Neural progenitor cell (in vitro differentiated cells): ENCODE results near the gene LYZL4. TPM values are rescaled to one million over a fixed set of nuclear protein-coding genes. Genes with fewer than 3 reads are reported as not detected.

Experiments used
- DNase-seq: peaks from one replicate; pipeline ENCODE4 v3.0.0-alpha.2; 2016; ENCODE audit warnings: low spot score
- H2AFZ ChIP-seq: fragments of 200-600 bp; sonication (generic); replicated peaks from 2 replicates; pipeline ENCODE4 v1.6.1; 2016; ENCODE audit warnings: antibody characterized with exemption
- H3F3A ChIP-seq: fragments of 200-600 bp; sonication (generic); 2 replicates; pipeline ENCODE4 v1.6.1; 2016; ENCODE audit warnings: antibody characterized with exemption, low read depth
- H3K27ac ChIP-seq: fragments of 200-600 bp; sonication (generic); 2 replicates; pipeline ENCODE4 v1.5.1; 2016; ENCODE audit warnings: mild to moderate bottlenecking
- H3K27me3 ChIP-seq: fragments of 200-600 bp; sonication (generic); 2 replicates; pipeline ENCODE4 v1.6.1; 2016; ENCODE audit warnings: mild to moderate bottlenecking, moderate library complexity
- H3K36me3 ChIP-seq: fragments of 200-600 bp; sonication (generic); 2 replicates; pipeline ENCODE4 v1.5.1; 2016
- H3K4me1 ChIP-seq: fragments of 200-600 bp; sonication (generic); 2 replicates; pipeline ENCODE4 v1.6.1; 2016; ENCODE audit warnings: mixed run types
- H3K4me2 ChIP-seq: fragments of 200-600 bp; sonication (generic); 2 replicates; pipeline ENCODE4 v1.6.1; 2016
- H3K4me3 ChIP-seq: fragments of 200-600 bp; sonication (generic); 2 replicates; pipeline ENCODE4 v1.5.1; 2016
- H3K79me2 ChIP-seq: fragments of 200-600 bp; sonication (generic); 2 replicates; pipeline ENCODE4 v1.6.1; 2016; ENCODE audit warnings: low read depth
- H3K9ac ChIP-seq: fragments of 200-600 bp; sonication (generic); 2 replicates; pipeline ENCODE4 v1.6.1; 2016
- H3K9me3 ChIP-seq: fragments of 200-600 bp; sonication (generic); 2 replicates; pipeline ENCODE4 v1.5.1; 2016; ENCODE audit warnings: low read depth
- H4K20me1 ChIP-seq: fragments of 200-600 bp; sonication (generic); 2 replicates; pipeline ENCODE4 v1.6.1; 2016; ENCODE audit warnings: low read depth
- H3K27ac Mint-ChIP-seq: 3 replicates; pipeline ENCODE4 v1.8.0; 2021; ENCODE audit warnings: mixed read lengths
- H3K27me3 Mint-ChIP-seq: 2 replicates; pipeline ENCODE4 v1.8.0; 2022; ENCODE audit warnings: low read depth, mild to moderate bottlenecking, inconsistent platforms, moderate library complexity, mixed read lengths; ENCODE audit not compliant: insufficient read depth
- H3K36me3 Mint-ChIP-seq: 3 replicates; pipeline ENCODE4 v1.8.0; 2021; ENCODE audit warnings: mixed read lengths
- H3K4me1 Mint-ChIP-seq: 3 replicates; pipeline ENCODE4 v1.8.0; 2021; ENCODE audit warnings: mixed read lengths
- H3K4me3 Mint-ChIP-seq: 3 replicates; pipeline ENCODE4 v1.8.0; 2021; ENCODE audit warnings: mild to moderate bottlenecking, moderate library complexity, mixed read lengths
- H3K9me3 Mint-ChIP-seq: 3 replicates; pipeline ENCODE4 v1.8.0; 2020; ENCODE audit warnings: mixed read lengths
- EZH2 ChIP-seq: fragments of 200-600 bp; sonication (generic); IDR thresholded peaks from 2 replicates; pipeline ENCODE4 v1.6.1; 2017; ENCODE audit warnings: antibody characterized with exemption, mild to moderate bottlenecking, moderate library complexity
- EZH2phosphoT487 ChIP-seq: fragments of 200-600 bp; sonication (generic); IDR thresholded peaks from 2 replicates; pipeline ENCODE4 v1.6.1; 2017; ENCODE audit warnings: antibody characterized with exemption
- total RNA-seq: library from RNA; depleted of rRNA; stranded (reverse); fragments of >200 nt; gene quantifications from 2 replicates; pipeline ENCODE4 v1.2.3, GENCODE V29; 2015; ENCODE audit warnings: low replicate concordance
- TF ChIP-seq, protein P1 (sequence below): fragments of 200-600 bp; sonication (generic); IDR thresholded peaks from 2 replicates; pipeline ENCODE4 v1.5.1; 2017; ENCODE audit warnings: antibody characterized with exemption, mild to moderate bottlenecking

The LYZL4 gene
- total RNA-seq, 1 donor from 2014 or later = not detected

DNA sequence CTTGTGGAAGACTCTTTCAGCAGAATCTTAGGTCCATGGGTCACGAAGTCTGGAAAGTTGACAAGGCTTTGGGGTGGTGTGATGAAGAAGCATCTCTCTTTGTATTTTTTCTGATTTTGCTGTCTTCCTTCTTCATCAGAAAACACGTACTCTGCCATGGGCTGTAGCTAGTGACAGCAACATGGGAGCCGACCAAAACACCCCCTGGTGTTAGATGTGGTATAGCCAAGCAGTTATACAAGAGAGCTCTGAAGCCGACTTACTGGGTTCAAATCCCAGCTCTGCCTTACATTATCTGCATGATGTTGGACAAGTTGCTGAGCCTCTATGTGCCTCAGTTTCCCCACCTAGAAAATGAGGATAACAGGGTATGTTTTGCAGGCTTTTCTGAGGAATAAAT is 32.9 kb upstream of the LYZL4 start:
- Histone ChIP-seq H3K79me2 (no peaks in the 10 kb centered on the region), H3K36me3 (no peaks in the 10 kb centered on the region), H3K9me3 (no peaks in the 10 kb centered on the region), H3K9ac (no peak overlapping the region), H3F3A (no peaks in the 10 kb centered on the region), H3K4me3 (no peak overlapping the region), H3K27me3 (no peaks in the 10 kb centered on the region), H3K4me1 (peaks cover 19% of the 10 kb centered on the region), H3K4me2 (no peak overlapping the region), H2AFZ (no peak overlapping the region), H4K20me1 (no peaks in the 10 kb centered on the region), H3K27ac (no peak overlapping the region)
- H3K27ac Mint-ChIP-seq = no peak overlapping the region
- H3K27me3 Mint-ChIP-seq = peaks cover 6% of the 10 kb centered on the region
- H3K36me3 Mint-ChIP-seq = no peaks in the 10 kb centered on the region
- H3K9me3 Mint-ChIP-seq = no peaks in the 10 kb centered on the region
- DNase-seq = peak; percentile 20
- no peak overlapping the region for H3K4me3 Mint-ChIP-seq
- peaks cover 9% of the 10 kb centered on the region for H3K4me1 Mint-ChIP-seq
- TF ChIP-seq EZH2phosphoT487 (no peak), EZH2 (no peak)
- TF ChIP-seq, protein P1, sequence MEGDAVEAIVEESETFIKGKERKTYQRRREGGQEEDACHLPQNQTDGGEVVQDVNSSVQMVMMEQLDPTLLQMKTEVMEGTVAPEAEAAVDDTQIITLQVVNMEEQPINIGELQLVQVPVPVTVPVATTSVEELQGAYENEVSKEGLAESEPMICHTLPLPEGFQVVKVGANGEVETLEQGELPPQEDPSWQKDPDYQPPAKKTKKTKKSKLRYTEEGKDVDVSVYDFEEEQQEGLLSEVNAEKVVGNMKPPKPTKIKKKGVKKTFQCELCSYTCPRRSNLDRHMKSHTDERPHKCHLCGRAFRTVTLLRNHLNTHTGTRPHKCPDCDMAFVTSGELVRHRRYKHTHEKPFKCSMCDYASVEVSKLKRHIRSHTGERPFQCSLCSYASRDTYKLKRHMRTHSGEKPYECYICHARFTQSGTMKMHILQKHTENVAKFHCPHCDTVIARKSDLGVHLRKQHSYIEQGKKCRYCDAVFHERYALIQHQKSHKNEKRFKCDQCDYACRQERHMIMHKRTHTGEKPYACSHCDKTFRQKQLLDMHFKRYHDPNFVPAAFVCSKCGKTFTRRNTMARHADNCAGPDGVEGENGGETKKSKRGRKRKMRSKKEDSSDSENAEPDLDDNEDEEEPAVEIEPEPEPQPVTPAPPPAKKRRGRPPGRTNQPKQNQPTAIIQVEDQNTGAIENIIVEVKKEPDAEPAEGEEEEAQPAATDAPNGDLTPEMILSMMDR = no peak

DNA sequence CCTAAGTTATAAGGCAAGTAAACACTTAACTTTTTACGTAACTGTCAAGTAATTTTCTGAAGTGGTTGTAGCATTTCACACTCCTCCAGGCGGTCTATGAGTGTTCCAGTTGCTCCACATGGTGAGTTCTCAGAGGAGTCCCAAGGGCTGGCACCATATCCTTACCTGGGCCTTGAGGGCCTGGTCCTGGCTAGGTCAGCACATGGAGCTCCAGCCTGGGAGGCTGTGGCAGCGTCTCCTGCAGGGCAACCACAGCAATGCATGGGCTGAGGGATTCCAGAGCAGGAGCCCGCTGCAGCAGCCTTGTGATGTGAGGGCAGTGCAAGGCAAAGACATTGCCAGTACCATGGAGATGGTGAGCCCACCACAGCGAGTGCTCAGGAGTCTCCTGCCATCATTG is 32.2 kb upstream of the LYZL4 start:
- Mint-ChIP-seq H3K4me3 (no peak overlapping the region), H3K27me3 (peaks cover 4% of the 10 kb centered on the region), H3K4me1 (peaks cover 9% of the 10 kb centered on the region), H3K9me3 (no peaks in the 10 kb centered on the region), H3K27ac (no peak overlapping the region), H3K36me3 (no peaks in the 10 kb centered on the region)
- H3F3A ChIP-seq = no peaks in the 10 kb centered on the region
- H3K27me3 ChIP-seq = no peaks in the 10 kb centered on the region
- H3K36me3 ChIP-seq = no peaks in the 10 kb centered on the region
- H3K79me2 ChIP-seq = no peaks in the 10 kb centered on the region
- peak; percentile 9 for DNase-seq
- no peak overlapping the region for H3K9ac ChIP-seq
- TF ChIP-seq, protein P1 = peak; percentile 24
- no peak for TF ChIP-seq EZH2phosphoT487
- H3K4me2 ChIP-seq = no peak overlapping the region
- H4K20me1 ChIP-seq = no peaks in the 10 kb centered on the region
- H3K27ac ChIP-seq = no peak overlapping the region
- H3K4me1 ChIP-seq = peaks cover 19% of the 10 kb centered on the region
- no peak overlapping the region for H3K4me3 ChIP-seq
- no peaks in the 10 kb centered on the region for H3K9me3 ChIP-seq
- no peak overlapping the region for H2AFZ ChIP-seq

DNA sequence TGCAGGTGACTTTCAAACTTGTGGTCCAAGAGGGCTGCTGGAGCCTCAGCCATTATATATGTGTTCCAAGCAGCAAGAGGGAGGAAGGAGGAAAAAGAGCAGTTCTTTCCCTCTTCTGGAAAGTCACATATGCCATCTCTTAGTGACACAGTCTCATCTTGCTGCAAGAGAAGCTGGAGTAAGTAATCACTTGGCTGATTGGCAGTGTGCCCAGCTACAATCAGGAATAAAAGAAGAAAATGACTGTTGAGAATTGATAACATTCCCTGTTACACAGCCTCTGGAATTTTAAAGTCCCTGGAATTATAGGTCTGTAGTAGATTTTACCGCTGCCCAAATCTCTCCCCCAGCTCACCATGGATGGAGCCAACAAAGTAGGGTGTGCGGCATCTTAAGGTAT is 31.4 kb upstream of the LYZL4 start:
- H3K27ac ChIP-seq = no peak overlapping the region
- no peaks in the 10 kb centered on the region for H3K9me3 ChIP-seq
- H3K27me3 Mint-ChIP-seq = peaks cover 4% of the 10 kb centered on the region
- no peaks in the 10 kb centered on the region for H3K9me3 Mint-ChIP-seq
- H3K79me2 ChIP-seq = no peaks in the 10 kb centered on the region
- H3K9ac ChIP-seq = no peak overlapping the region
- DNase-seq = no peak
- H3K4me3 Mint-ChIP-seq = no peak overlapping the region
- H3K27me3 ChIP-seq = no peaks in the 10 kb centered on the region
- H3F3A ChIP-seq = no peaks in the 10 kb centered on the region
- TF ChIP-seq EZH2 (no peak), EZH2phosphoT487 (no peak)
- TF ChIP-seq, protein P1 = no peak
- no peaks in the 10 kb centered on the region for H4K20me1 ChIP-seq
- no peak overlapping the region for H3K4me2 ChIP-seq
- H3K4me1 ChIP-seq = peaks cover 19% of the 10 kb centered on the region
- no peak overlapping the region for H3K27ac Mint-ChIP-seq
- no peaks in the 10 kb centered on the region for H3K36me3 Mint-ChIP-seq
- H3K4me1 Mint-ChIP-seq = peaks cover 9% of the 10 kb centered on the region
- H3K4me3 ChIP-seq = no peak overlapping the region
- H2AFZ ChIP-seq = no peak overlapping the region
- H3K36me3 ChIP-seq = no peaks in the 10 kb centered on the region

GRCh38 chr3:42440924-42441323 is 30.5 kb upstream of the LYZL4 start:
- H3K27me3 Mint-ChIP-seq = peaks cover 4% of the 10 kb centered on the region
- Histone ChIP-seq H3K9ac (no peak overlapping the region), H3K27ac (no peak overlapping the region), H3K79me2 (no peaks in the 10 kb centered on the region), H3K4me2 (peak overlapping the region; percentile 13), H3K4me1 (peaks cover 19% of the 10 kb centered on the region), H3K4me3 (no peak overlapping the region), H2AFZ (no peak overlapping the region), H3F3A (no peaks in the 10 kb centered on the region), H4K20me1 (no peaks in the 10 kb centered on the region), H3K27me3 (no peaks in the 10 kb centered on the region), H3K9me3 (no peaks in the 10 kb centered on the region), H3K36me3 (no peaks in the 10 kb centered on the region)
- no peaks in the 10 kb centered on the region for H3K9me3 Mint-ChIP-seq
- TF ChIP-seq, protein P1 = no peak
- TF ChIP-seq EZH2 (no peak), EZH2phosphoT487 (no peak)
- peak; percentile 36 for DNase-seq
- H3K27ac Mint-ChIP-seq = no peak overlapping the region
- no peak overlapping the region for H3K4me3 Mint-ChIP-seq
- no peaks in the 10 kb centered on the region for H3K36me3 Mint-ChIP-seq
- peaks cover 9% of the 10 kb centered on the region for H3K4me1 Mint-ChIP-seq
